Astrocyte (in vitro differentiated cells and primary cell): Measurements from ENCODE around the gene NT5DC3. TPM values are rescaled to one million over a fixed set of nuclear protein-coding genes. Genes with fewer than 3 reads are reported as not detected.

Source experiments
- DNase-seq: peaks from one replicate; pipeline ENCODE4 v3.0.0-alpha.2; 2010; ENCODE audit warnings: low read depth
- FAIRE-seq: peaks from 2 replicates; lab custom pipeline; 2011; peaks lifted over from hg19 to GRCh38; lab: Jason Lieb, UNC
- H2AFZ ChIP-seq: 2 replicates; pipeline ENCODE4 v1.6.0; 2012; ENCODE audit warnings: low read depth, low read length, inconsistent platforms
- H3K27ac ChIP-seq: 2 replicates; pipeline ENCODE4 v1.5.1; 2011; ENCODE audit warnings: low read depth, low read length, inconsistent platforms
- H3K27me3 ChIP-seq: 2 replicates; pipeline ENCODE4 v1.6.0; 2011; ENCODE audit warnings: low read length, inconsistent platforms; ENCODE audit not compliant: insufficient read depth
- H3K36me3 ChIP-seq: 2 replicates; pipeline ENCODE4 v1.5.1; 2011; ENCODE audit warnings: low read length, inconsistent platforms; ENCODE audit not compliant: insufficient read depth
- H3K4me1 ChIP-seq: 2 replicates; pipeline ENCODE4 v1.5.1; 2011; ENCODE audit warnings: low read length, inconsistent platforms; ENCODE audit not compliant: insufficient read depth
- H3K4me2 ChIP-seq: 2 replicates; pipeline ENCODE4 v1.6.0; 2012; ENCODE audit warnings: low read length, inconsistent platforms
- H3K4me3 ChIP-seq: 2 replicates; pipeline ENCODE4 v1.5.1; 2011; ENCODE audit warnings: low read depth, mild to moderate bottlenecking, low read length, inconsistent platforms; ENCODE audit not compliant: insufficient read depth
- H3K79me2 ChIP-seq: 2 replicates; pipeline ENCODE4 v1.6.0; 2012; ENCODE audit warnings: mild to moderate bottlenecking, low read length, inconsistent platforms; ENCODE audit not compliant: insufficient read depth
- H3K9ac ChIP-seq: 2 replicates; pipeline ENCODE4 v1.6.0; 2012; ENCODE audit warnings: mild to moderate bottlenecking, low read length, inconsistent platforms
- H3K9me3 ChIP-seq: 2 replicates; pipeline ENCODE4 v1.5.1; 2012; ENCODE audit warnings: low read depth, mild to moderate bottlenecking, low read length, inconsistent platforms; ENCODE audit not compliant: insufficient read depth
- H4K20me1 ChIP-seq: 2 replicates; pipeline ENCODE4 v1.6.0; 2012; ENCODE audit warnings: low read length, inconsistent platforms; ENCODE audit not compliant: insufficient read depth
- H3K27ac Mint-ChIP-seq: one replicate; pipeline ENCODE4 v1.8.0; 2021; ENCODE audit warnings: mild to moderate bottlenecking, mixed read lengths; ENCODE audit not compliant: unreplicated experiment
- H3K27me3 Mint-ChIP-seq: one replicate; pipeline ENCODE4 v1.8.0; 2021; ENCODE audit warnings: low read depth, mixed read lengths; ENCODE audit not compliant: unreplicated experiment
- H3K36me3 Mint-ChIP-seq: one replicate; pipeline ENCODE4 v1.8.0; 2021; ENCODE audit warnings: low read depth, mixed read lengths; ENCODE audit not compliant: unreplicated experiment
- H3K4me1 Mint-ChIP-seq: one replicate; pipeline ENCODE4 v1.8.0; 2021; ENCODE audit warnings: low read depth, mixed read lengths; ENCODE audit not compliant: unreplicated experiment
- H3K4me3 Mint-ChIP-seq: one replicate; pipeline ENCODE4 v1.8.0; 2021; ENCODE audit warnings: mild to moderate bottlenecking, moderate library complexity, mixed read lengths; ENCODE audit not compliant: unreplicated experiment
- H3K9me3 Mint-ChIP-seq: one replicate; pipeline ENCODE4 v1.8.0; 2021; ENCODE audit warnings: mild to moderate bottlenecking, mixed read lengths; ENCODE audit not compliant: unreplicated experiment
- EZH2 ChIP-seq: IDR thresholded peaks from 2 replicates; pipeline ENCODE4 v1.6.1; 2012; ENCODE audit warnings: mild to moderate bottlenecking, low read length, inconsistent platforms; ENCODE audit not compliant: insufficient read depth
- total RNA-seq: library from RNA; stranded (reverse); gene quantifications from 2 replicates; pipeline ENCODE4 v1.2.1, GENCODE V29; 2021
- TF ChIP-seq, protein P1 (sequence below): IDR thresholded peaks from 2 replicates; pipeline ENCODE4 v1.5.1; 2011; ENCODE audit warnings: low read depth, mild to moderate bottlenecking, inconsistent platforms, low read length, moderate library complexity; ENCODE audit not compliant: insufficient read depth

NT5DC3 gene
- total RNA-seq, 1 donor from 2014 or later: 13.6 TPM

DNA sequence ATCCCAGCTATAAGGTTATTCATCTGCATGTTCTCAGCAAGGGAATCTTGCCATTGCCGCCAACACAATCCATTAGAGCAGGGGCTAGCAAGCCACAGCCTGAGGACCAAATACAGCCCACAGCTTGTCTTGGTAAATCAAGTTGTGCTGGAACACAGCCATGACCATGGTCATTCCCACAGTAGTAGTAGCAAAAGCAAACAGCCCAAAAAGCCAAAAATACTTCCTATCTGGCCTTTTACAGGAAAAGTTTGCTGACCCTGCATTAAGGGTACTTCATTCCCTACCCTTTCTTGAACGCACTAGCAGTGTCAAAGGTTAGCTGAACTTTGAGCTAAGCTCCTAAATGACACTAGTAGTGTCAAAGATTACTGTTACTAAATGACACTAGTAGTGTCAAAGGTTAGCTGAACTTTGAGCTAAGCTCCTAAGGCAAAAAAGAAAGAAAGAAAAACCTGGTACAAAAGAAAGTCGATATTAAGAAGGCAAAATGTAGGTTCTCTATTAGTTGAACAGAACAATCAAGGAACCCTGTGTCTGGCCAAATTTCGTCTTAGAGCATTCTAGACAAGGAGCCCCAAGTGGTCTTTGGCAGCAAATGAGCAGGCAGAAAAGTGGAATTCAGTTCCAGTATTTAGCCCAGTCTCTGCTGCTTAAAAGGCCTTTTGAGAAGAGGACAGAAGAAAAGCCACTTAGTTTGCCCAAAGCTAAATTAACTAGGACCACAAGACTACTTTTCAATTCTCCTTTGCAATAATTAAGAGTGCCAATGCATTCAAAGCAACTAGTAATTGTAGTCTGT lies 67.7 kb downstream of the NT5DC3 start:
- Mint-ChIP-seq H3K4me1 (peaks cover 15% of the 10 kb centered on the region), H3K4me3 (no peak overlapping the region), H3K27me3 (no peaks in the 10 kb centered on the region), H3K9me3 (no peaks in the 10 kb centered on the region), H3K27ac (no peak overlapping the region), H3K36me3 (peaks cover 17% of the 10 kb centered on the region)
- H2AFZ ChIP-seq: no peak overlapping the region
- no peak overlapping the region for H3K4me3 ChIP-seq
- H3K9me3 ChIP-seq: no peaks in the 10 kb centered on the region
- peak overlapping the region; percentile 4 for H3K4me2 ChIP-seq
- H3K27ac ChIP-seq: no peak overlapping the region
- no peak for TF ChIP-seq EZH2
- TF ChIP-seq, protein P1, sequence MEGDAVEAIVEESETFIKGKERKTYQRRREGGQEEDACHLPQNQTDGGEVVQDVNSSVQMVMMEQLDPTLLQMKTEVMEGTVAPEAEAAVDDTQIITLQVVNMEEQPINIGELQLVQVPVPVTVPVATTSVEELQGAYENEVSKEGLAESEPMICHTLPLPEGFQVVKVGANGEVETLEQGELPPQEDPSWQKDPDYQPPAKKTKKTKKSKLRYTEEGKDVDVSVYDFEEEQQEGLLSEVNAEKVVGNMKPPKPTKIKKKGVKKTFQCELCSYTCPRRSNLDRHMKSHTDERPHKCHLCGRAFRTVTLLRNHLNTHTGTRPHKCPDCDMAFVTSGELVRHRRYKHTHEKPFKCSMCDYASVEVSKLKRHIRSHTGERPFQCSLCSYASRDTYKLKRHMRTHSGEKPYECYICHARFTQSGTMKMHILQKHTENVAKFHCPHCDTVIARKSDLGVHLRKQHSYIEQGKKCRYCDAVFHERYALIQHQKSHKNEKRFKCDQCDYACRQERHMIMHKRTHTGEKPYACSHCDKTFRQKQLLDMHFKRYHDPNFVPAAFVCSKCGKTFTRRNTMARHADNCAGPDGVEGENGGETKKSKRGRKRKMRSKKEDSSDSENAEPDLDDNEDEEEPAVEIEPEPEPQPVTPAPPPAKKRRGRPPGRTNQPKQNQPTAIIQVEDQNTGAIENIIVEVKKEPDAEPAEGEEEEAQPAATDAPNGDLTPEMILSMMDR: no peak
- peaks cover 14% of the 10 kb centered on the region for H4K20me1 ChIP-seq
- H3K4me1 ChIP-seq: no peaks in the 10 kb centered on the region
- peaks cover 29% of the 10 kb centered on the region for H3K36me3 ChIP-seq
- FAIRE-seq: no peak
- H3K79me2 ChIP-seq: no peaks in the 10 kb centered on the region
- H3K9ac ChIP-seq: no peak overlapping the region
- no peaks in the 10 kb centered on the region for H3K27me3 ChIP-seq
- peak; percentile 20 for DNase-seq

DNA sequence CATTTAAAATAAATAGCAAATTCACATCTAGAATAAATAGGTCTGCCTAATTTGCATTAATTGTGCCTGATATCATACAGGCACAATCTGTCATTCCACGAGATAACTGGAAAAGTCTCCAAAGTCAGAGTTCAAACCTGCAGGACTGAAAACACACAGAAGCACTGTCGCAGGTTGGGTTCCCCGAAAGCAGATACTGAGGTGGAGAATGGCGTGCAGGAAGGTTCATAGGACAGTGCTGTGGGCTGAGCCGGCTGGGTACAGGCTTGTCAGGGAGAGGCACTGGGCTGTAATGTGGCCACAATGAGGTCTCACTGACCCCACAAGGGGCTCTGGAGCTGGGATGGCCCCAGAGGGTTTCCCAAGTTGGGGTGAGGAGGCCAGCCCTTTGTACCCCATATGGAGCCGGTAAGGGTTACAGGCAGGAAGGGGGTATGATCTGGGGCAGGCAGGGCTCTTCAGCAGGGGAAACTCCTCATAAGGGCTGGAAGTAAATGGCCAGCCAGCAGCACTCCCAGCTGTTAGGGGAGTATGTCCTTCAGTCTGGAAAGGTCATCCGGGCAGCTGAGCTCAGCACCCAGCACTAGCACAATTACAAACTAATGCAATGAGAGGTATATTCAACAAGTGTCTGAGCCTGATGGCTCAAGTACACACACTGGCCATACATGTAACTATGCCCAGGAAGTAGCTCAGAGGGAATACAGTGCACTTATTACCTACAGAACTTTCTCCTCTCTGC lies 68.5 kb downstream of the NT5DC3 start:
- H3K79me2 ChIP-seq: no peaks in the 10 kb centered on the region

More for the DNA sequence above, 68.5 kb downstream of the NT5DC3 start:
- H3K9me3 Mint-ChIP-seq: no peaks in the 10 kb centered on the region
- Histone ChIP-seq H2AFZ (no peak overlapping the region), H3K9ac (no peak overlapping the region), H3K27me3 (no peaks in the 10 kb centered on the region), H3K36me3 (peaks cover 29% of the 10 kb centered on the region), H3K27ac (no peak overlapping the region), H3K4me2 (no peak overlapping the region), H3K4me1 (no peaks in the 10 kb centered on the region), H3K9me3 (no peaks in the 10 kb centered on the region), H4K20me1 (peaks cover 14% of the 10 kb centered on the region), H3K4me3 (no peak overlapping the region)
- no peak overlapping the region for H3K4me3 Mint-ChIP-seq
- DNase-seq (no peak), FAIRE-seq (no peak)
- H3K36me3 Mint-ChIP-seq: peaks cover 12% of the 10 kb centered on the region
- peaks cover 15% of the 10 kb centered on the region for H3K4me1 Mint-ChIP-seq
- H3K27ac Mint-ChIP-seq: no peak overlapping the region
- TF ChIP-seq, protein P1: no peak
- TF ChIP-seq EZH2: no peak
- no peaks in the 10 kb centered on the region for H3K27me3 Mint-ChIP-seq
